Endothelial cell (in vitro differentiated cells): ENCODE measurements around the gene NPY. TPM values are rescaled to one million over a fixed set of nuclear protein-coding genes. Genes with fewer than 3 reads are reported as not detected.
A peak's percentile ranks its signal among the peaks of the same experiment; 100 is the strongest.

ENCODE experiments used
- DNase-seq: peaks from one replicate; pipeline ENCODE4 v3.0.0; 2021; ENCODE audit warnings: low spot score
- H3K27ac Mint-ChIP-seq: one replicate; pipeline ENCODE4 v1.8.0; 2021; ENCODE audit warnings: mixed read lengths, inconsistent platforms; ENCODE audit not compliant: unreplicated experiment
- H3K27me3 Mint-ChIP-seq: one replicate; pipeline ENCODE4 v1.8.0; 2021; ENCODE audit warnings: mild to moderate bottlenecking, moderate library complexity, mixed read lengths, inconsistent platforms; ENCODE audit not compliant: unreplicated experiment
- H3K36me3 Mint-ChIP-seq: one replicate; pipeline ENCODE4 v1.8.0; 2021; ENCODE audit warnings: mild to moderate bottlenecking, low read depth, mixed read lengths, inconsistent platforms; ENCODE audit not compliant: unreplicated experiment
- H3K4me1 Mint-ChIP-seq: one replicate; pipeline ENCODE4 v1.8.0; 2021; ENCODE audit warnings: mild to moderate bottlenecking, mixed read lengths, inconsistent platforms; ENCODE audit not compliant: unreplicated experiment
- H3K4me3 Mint-ChIP-seq: one replicate; pipeline ENCODE4 v1.8.0; 2021; ENCODE audit warnings: mild to moderate bottlenecking, mixed read lengths, inconsistent platforms; ENCODE audit not compliant: unreplicated experiment
- H3K9me3 Mint-ChIP-seq: one replicate; pipeline ENCODE4 v1.8.0; 2021; ENCODE audit warnings: mixed read lengths, inconsistent platforms; ENCODE audit not compliant: unreplicated experiment
- long read RNA-seq: library from polyadenylated mRNA; unstranded; transcript quantifications from one replicate; pipeline ENCODE4 v2.0.0, GENCODE V29; 2020; ENCODE audit not compliant: unreplicated experiment
- total RNA-seq: library from RNA; stranded (reverse); fragmentation: NEBNext Ultra II Directional; extraction: Animal tissue kit (Norgen Biotek cat#: 25700); gene quantifications from one replicate; pipeline ENCODE4 v1.2.1, GENCODE V29; 2021; ENCODE audit not compliant: unreplicated experiment
- TF ChIP-seq, protein P1 (sequence below): fragments of 200-600 bp; sonication (generic); IDR thresholded peaks from one replicate; pipeline ENCODE4 v1.5.0; 2021; ENCODE audit warnings: antibody characterized with exemption; ENCODE audit not compliant: unreplicated experiment

Gene NPY
- total RNA-seq = not detected
- long read RNA-seq = 0 reads

- TF ChIP-seq, protein P1, sequence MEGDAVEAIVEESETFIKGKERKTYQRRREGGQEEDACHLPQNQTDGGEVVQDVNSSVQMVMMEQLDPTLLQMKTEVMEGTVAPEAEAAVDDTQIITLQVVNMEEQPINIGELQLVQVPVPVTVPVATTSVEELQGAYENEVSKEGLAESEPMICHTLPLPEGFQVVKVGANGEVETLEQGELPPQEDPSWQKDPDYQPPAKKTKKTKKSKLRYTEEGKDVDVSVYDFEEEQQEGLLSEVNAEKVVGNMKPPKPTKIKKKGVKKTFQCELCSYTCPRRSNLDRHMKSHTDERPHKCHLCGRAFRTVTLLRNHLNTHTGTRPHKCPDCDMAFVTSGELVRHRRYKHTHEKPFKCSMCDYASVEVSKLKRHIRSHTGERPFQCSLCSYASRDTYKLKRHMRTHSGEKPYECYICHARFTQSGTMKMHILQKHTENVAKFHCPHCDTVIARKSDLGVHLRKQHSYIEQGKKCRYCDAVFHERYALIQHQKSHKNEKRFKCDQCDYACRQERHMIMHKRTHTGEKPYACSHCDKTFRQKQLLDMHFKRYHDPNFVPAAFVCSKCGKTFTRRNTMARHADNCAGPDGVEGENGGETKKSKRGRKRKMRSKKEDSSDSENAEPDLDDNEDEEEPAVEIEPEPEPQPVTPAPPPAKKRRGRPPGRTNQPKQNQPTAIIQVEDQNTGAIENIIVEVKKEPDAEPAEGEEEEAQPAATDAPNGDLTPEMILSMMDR = no peak
- H3K36me3 Mint-ChIP-seq = no peaks in the 10 kb centered on the region
- H3K9me3 Mint-ChIP-seq = no peaks in the 10 kb centered on the region
- peak within 1 kb of the TSS; percentile 89 for H3K4me3 Mint-ChIP-seq
- peak; percentile 23 for DNase-seq
- H3K27ac Mint-ChIP-seq = no peak within 1 kb of the TSS
- H3K4me1 Mint-ChIP-seq = peaks cover 4% of the 10 kb centered on the region
- H3K27me3 Mint-ChIP-seq = peaks cover 11% of the 10 kb centered on the region
Measured at GRCh38 chr7:24283897-24284698, at the start of gene NPY. Gene NPY, plus strand, starts transcription at chr7:24284190. Its CDS starts 1,051 bp downstream, at chr7:24285241.

DNA sequence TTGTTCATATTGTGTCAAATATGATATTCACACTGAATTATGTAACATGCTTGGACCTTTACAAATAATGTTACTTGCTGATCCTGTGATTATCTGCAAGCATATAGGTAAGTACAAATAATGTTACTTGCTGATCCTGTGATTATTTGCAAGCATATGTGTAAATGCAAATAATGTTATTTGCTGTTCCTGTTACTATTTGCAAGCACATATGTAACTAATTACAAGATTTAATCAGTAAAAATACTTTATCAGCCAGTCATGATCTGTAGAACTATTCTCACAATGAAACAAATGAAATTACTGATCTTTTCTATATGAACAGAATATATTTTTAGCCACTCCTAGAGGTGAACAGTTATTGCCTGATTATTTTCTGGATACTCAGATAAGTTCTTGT lies 44.7 kb upstream of the NPY start:
- Mint-ChIP-seq H3K27ac (no peak overlapping the region), H3K4me1 (no peaks in the 10 kb centered on the region), H3K4me3 (no peak overlapping the region), H3K36me3 (no peaks in the 10 kb centered on the region), H3K9me3 (no peaks in the 10 kb centered on the region), H3K27me3 (no peaks in the 10 kb centered on the region)
- TF ChIP-seq, protein P1 = no peak
- DNase-seq = no peak

- Mint-ChIP-seq H3K4me3 (no peak overlapping the region), H3K9me3 (no peaks in the 10 kb centered on the region), H3K36me3 (no peaks in the 10 kb centered on the region), H3K27ac (no peak overlapping the region), H3K27me3 (no peaks in the 10 kb centered on the region), H3K4me1 (no peaks in the 10 kb centered on the region)
- TF ChIP-seq, protein P1 = no peak
- no peak for DNase-seq
Measured at GRCh38 chr7:24241206-24241605, 42.8 kb upstream of the NPY start.

DNA sequence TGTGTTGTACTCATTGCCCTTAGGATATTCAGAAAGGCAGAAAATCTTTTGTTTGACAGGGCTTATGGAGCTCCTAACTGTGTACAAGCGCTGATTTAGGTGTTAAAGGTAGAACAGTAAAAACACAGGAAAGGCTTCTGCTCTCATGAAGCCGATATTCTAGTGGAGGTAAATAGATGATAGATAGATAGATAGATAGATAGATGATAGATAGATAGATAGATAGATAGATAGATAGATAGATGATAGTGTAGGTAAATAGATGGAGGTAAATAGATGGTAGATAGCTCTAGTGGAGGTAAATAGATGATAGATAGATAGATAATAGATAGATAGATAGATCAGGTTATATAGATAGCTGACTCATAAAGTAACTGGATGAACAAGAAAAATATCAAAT lies 39.4 kb upstream of the NPY start:
- no peaks in the 10 kb centered on the region for H3K4me1 Mint-ChIP-seq
- no peaks in the 10 kb centered on the region for H3K27me3 Mint-ChIP-seq
- TF ChIP-seq, protein P1 = no peak
- no peak overlapping the region for H3K27ac Mint-ChIP-seq
- no peak overlapping the region for H3K4me3 Mint-ChIP-seq
- no peaks in the 10 kb centered on the region for H3K9me3 Mint-ChIP-seq
- DNase-seq = no peak
- no peaks in the 10 kb centered on the region for H3K36me3 Mint-ChIP-seq

- H3K36me3 Mint-ChIP-seq = no peaks in the 10 kb centered on the region
- DNase-seq = no peak
- H3K27me3 Mint-ChIP-seq = no peaks in the 10 kb centered on the region
- TF ChIP-seq, protein P1 = no peak
- no peaks in the 10 kb centered on the region for H3K4me1 Mint-ChIP-seq
- H3K9me3 Mint-ChIP-seq = no peaks in the 10 kb centered on the region
- H3K4me3 Mint-ChIP-seq = no peak overlapping the region
- no peak overlapping the region for H3K27ac Mint-ChIP-seq
Measured at GRCh38 chr7:24245362-24245761, 38.6 kb upstream of the NPY start.
